Keratinocyte (primary cell): ENCODE data around the gene SCP2.

ENCODE experiments used
- CTCF ChIP-seq, 3 experiments: IDR thresholded peaks in 1 of 3; conservative IDR thresholded peaks in 1 of 3; optimal IDR thresholded peaks in 1 of 3; 2 replicates in 2 of 3; 3 replicates in 1 of 3; pipeline versions ENCODE3 to v1.5.1; 2011; ENCODE audit warnings: low read length in 3 of 3, mild to moderate bottlenecking in 3 of 3, moderate library complexity in 2 of 3, control low read depth in 1 of 3, inconsistent platforms in 1 of 3; ENCODE audit not compliant: insufficient read depth in 2 of 3; ENCODE audit errors: extremely low read depth in 1 of 3
- EZH2 ChIP-seq: IDR thresholded peaks from one replicate; pipeline ENCODE4 v1.6.1; 2012; ENCODE audit warnings: inconsistent platforms, mild to moderate bottlenecking, low read length, moderate library complexity

GRCh38 chr1:53061123-53061858 lies 134.2 kb downstream of the SCP2 start:
- TF ChIP-seq CTCF (optimal IDR thresholded peaks at IDR 0.05 in 1 of 3, IDR thresholded peaks at IDR 0.05 in 1 of 3, conservative IDR thresholded peaks at IDR 0.05 in 1 of 3; ENCODE audit: extremely low read depth in 1 of 3, insufficient read depth in 2 of 3, low read length in 3 of 3) (no peak), EZH2 (peak; percentile 87)
